Thoracic aorta (tissue), 2 donors: Measurements from ENCODE around the gene MED17. TPM values are rescaled to one million over a fixed set of nuclear protein-coding genes. Genes with fewer than 3 reads are reported as not detected.
A peak's percentile ranks its signal among the peaks of the same experiment; 100 is the strongest.

Experiments
- ATAC-seq: fragments of 150-250 bp; one replicate; pipeline ENCODE4 v1.8.0; 2017; ENCODE audit warnings: low read depth; ENCODE audit not compliant: insufficient number of reproducible peaks, low FRiP score
- DNase-seq: peaks from one replicate; pipeline ENCODE4 v3.0.0-alpha.2; 2020; ENCODE audit warnings: low spot score
- H3K27ac ChIP-seq, 2 donors: fragments of 200-600 bp; sonication (generic); 1 replicate in 1 of 2; 2 replicates in 1 of 2; pipeline ENCODE4 v1.5.1; 2016; ENCODE audit warnings: mild to moderate bottlenecking in 2 of 2, moderate library complexity in 2 of 2
- H3K27me3 ChIP-seq: fragments of 200-600 bp; sonication (generic); replicated peaks from 2 replicates; pipeline ENCODE4 v1.6.0; 2016; ENCODE audit warnings: mild to moderate bottlenecking; ENCODE audit not compliant: insufficient read depth
- H3K36me3 ChIP-seq: fragments of 200-600 bp; sonication (generic); one replicate; pipeline ENCODE4 v1.5.1; 2016
- H3K4me1 ChIP-seq, 2 donors: fragments of 200-600 bp; sonication (generic); 1 replicate in 1 of 2; 2 replicates in 1 of 2; pipeline versions ENCODE4 v1.5.1 to v1.6.0; 2016; ENCODE audit warnings: low read depth in 2 of 2, mild to moderate bottlenecking in 1 of 2; ENCODE audit not compliant: control insufficient read depth in 1 of 2
- H3K4me3 ChIP-seq: fragments of 200-600 bp; sonication (generic); 2 replicates; pipeline ENCODE4 v1.5.1; 2016; ENCODE audit warnings: mild to moderate bottlenecking
- H3K9me3 ChIP-seq: fragments of 200-600 bp; sonication (generic); 2 replicates; pipeline ENCODE4 v1.5.1; 2016
- total RNA-seq, 2 donors: library from RNA; depleted of rRNA; stranded (reverse); fragments of >200 nt; gene quantifications; one replicate each; pipeline versions ENCODE4 v1.1.0 to v1.2.3, GENCODE V29; 2016
- TF ChIP-seq, protein P1 (sequence below): fragments of 200-600 bp; sonication (generic); IDR thresholded peaks from one replicate; pipeline ENCODE4 v1.5.1; 2019; ENCODE audit warnings: antibody characterized with exemption

MED17 gene
- total RNA-seq, 2 donors from 2014 or later: 12.3 to 32.7 TPM

DNA sequence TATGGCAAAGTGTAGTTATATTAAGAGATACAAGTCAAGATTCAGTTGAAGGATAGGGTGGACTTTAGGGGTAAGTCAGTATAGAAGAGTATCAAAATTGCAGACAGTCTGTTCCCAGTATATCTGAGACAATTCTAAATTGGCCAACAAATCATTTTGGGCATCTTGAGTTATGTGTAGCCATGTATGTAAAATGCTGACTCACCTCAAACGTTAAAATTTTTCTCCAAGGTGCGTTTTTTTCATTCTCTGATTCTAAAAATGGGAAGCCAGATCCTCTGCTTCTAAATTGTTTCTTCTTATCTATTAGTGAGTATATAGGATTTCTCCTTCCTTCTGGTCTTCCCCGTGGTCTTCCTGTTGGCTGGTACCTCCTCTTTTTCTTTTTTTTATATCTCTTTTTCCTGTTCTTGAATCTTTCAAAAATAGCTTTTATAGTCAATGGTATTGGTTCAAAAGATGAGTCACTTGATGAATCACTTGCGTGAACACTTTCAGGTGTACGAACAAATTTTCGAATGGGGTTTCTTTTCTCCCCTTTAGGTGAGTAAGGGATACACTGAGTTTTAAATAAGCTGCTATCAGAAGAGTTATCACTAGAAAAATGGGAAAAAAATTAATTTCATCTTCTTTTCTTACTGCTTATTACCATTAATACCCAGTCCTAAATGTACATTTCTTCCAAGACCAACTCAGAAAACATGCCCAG lies 46.0 kb upstream of the MED17 start:
- H3K4me3 ChIP-seq: peak overlapping the region; percentile 82
- no peak for ATAC-seq
- H3K4me1 ChIP-seq: peaks cover 24 to 39% of the 10 kb centered on the region in 2 donors
- H3K27me3 ChIP-seq: no peaks in the 10 kb centered on the region
- DNase-seq: no peak
- TF ChIP-seq, protein P1, sequence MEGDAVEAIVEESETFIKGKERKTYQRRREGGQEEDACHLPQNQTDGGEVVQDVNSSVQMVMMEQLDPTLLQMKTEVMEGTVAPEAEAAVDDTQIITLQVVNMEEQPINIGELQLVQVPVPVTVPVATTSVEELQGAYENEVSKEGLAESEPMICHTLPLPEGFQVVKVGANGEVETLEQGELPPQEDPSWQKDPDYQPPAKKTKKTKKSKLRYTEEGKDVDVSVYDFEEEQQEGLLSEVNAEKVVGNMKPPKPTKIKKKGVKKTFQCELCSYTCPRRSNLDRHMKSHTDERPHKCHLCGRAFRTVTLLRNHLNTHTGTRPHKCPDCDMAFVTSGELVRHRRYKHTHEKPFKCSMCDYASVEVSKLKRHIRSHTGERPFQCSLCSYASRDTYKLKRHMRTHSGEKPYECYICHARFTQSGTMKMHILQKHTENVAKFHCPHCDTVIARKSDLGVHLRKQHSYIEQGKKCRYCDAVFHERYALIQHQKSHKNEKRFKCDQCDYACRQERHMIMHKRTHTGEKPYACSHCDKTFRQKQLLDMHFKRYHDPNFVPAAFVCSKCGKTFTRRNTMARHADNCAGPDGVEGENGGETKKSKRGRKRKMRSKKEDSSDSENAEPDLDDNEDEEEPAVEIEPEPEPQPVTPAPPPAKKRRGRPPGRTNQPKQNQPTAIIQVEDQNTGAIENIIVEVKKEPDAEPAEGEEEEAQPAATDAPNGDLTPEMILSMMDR: no peak
- no peaks in the 10 kb centered on the region for H3K9me3 ChIP-seq
- no peak overlapping the region for H3K27ac ChIP-seq
- H3K36me3 ChIP-seq: peaks cover 31% of the 10 kb centered on the region

DNA sequence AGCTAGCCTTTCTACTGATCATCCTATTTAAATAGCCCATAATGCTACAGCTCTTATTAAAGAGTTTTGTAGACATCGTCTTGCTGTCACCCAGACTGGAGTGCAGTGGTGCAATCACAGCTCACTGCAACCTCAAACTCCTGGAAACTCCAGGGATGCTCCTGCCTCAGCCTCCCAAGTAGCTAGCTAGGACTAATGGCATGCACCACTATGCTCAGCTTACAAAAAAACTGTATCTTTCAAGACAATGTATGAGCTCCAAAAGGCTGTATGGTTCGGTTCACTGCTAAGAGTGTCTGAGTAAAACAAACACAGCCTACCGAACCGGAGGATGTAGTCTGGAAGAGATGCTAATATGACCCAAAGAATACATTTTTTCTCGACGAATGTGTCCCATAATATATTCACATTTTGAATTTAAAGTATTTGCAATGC lies 45.4 kb upstream of the MED17 start:
- no peak overlapping the region for H3K27ac ChIP-seq
- H3K9me3 ChIP-seq: no peaks in the 10 kb centered on the region
- DNase-seq: no peak
- H3K4me1 ChIP-seq: peaks cover 24 to 42% of the 10 kb centered on the region in 2 donors
- TF ChIP-seq, protein P1: no peak
- peak overlapping the region; percentile 82 for H3K4me3 ChIP-seq
- peaks cover 25% of the 10 kb centered on the region for H3K36me3 ChIP-seq
- no peak for ATAC-seq
- H3K27me3 ChIP-seq: no peaks in the 10 kb centered on the region

DNA sequence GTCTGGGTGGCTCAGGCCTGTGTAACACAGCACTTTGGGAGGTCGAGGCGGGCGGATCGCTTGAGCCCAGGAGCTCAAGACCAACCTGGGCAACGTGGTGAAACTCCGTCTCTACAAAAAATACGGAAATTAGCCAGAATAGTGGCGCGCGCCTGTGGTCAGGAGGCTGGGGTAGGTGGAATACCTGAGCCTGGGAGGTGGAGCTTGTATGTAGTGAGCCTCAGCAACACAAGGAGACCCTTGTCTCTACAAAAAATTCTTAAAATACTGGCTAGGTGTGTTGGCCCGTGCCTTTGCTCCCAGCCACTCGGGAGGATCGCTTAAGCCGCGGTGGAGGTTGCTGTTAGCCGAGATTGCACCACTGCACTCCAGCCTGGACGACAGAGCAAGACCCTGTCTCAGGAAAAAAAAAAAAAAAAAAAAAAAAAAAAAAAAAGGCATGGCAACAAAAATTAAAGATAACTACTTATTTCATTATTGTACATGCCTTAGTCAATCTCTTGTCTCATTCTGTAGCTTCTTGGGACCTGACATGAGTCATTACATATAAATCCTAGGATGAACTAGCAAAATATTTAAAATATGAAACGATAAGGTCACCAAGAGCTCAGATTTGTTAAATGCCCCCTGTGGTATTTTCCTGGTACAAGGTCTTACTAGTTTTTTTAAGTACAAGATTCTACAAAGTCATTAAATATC lies 43.9 kb upstream of the MED17 start:
- Histone ChIP-seq H3K4me3 (peak overlapping the region; percentile 82), H3K9me3 (no peaks in the 10 kb centered on the region), H3K27me3 (no peaks in the 10 kb centered on the region), H3K27ac (no peak overlapping the region), H3K36me3 (peaks cover 14% of the 10 kb centered on the region), H3K4me1 (peaks cover 24 to 56% of the 10 kb centered on the region in 2 donors)
- TF ChIP-seq, protein P1: no peak
- DNase-seq: no peak
- ATAC-seq: no peak

DNA sequence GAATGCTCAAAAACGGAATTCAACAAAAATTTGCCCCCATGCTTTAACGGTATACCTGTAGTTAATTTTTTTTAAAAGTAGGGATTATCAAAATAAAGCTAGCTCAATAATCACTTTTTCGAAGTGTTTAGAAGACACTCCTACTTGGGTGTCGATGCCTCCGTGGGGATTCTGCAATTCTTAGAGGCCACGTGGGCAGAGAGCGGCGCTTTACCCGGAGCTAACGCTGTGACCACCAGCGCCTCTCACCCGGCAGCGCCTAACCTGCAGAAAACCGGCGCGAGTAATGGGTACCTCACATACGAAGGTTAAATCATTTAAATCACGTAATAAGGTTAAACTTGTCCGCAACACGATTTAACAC lies 43.4 kb upstream of the MED17 start:
- peak overlapping the region; percentile 82 for H3K4me3 ChIP-seq
- H3K9me3 ChIP-seq: no peaks in the 10 kb centered on the region
- H3K36me3 ChIP-seq: peaks cover 9% of the 10 kb centered on the region
- no peak for ATAC-seq
- no peak for DNase-seq
- no peaks in the 10 kb centered on the region for H3K27me3 ChIP-seq
- peak overlapping the region; percentile 81 to 96 for H3K27ac ChIP-seq
- H3K4me1 ChIP-seq: peaks cover 24 to 61% of the 10 kb centered on the region in 2 donors
- TF ChIP-seq, protein P1: no peak

DNA sequence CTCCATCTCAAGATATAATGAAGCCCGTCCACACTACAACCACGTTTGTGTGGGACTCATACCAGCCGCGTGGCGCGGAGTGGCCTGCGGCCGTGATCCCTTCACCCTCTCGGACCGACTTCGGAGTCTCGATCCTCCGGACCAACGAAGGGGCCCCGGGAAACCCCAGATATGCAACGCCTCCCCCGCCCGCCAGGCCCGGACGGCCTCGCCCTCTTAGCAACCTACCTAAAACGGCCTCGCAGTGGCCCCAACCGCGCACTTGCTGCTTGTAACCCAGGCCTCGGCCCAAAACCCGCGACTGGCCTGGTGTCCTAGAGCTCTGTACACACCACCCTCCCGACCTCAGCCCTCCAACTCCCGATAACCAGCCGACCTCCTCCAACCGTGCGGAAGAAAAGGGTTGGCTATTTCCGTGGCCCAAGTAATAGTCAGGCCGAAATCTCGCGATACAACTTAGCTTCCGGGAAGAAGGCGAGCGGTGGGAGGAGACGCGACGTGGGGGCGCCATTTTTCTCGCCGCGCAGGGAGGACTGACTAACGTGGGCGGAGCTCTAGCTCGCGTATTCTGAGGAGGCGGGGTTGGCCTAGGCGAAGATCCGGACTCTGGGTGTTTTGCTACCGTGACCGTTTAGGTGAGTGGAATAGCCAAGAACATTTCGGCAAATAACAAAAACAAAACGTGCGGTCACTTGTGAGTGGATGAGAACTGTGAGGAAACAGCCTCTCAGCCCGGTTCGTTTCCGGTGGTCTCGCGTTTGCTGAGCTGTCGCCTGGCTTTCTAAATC lies 42.8 kb upstream of the MED17 start, which contains the start of the genes C11orf54 and TAF1D:
Gene C11orf54 (plus strand): TSS at position 579 of the 788 bp plus-strand sequence. CDS start 5,722 bp downstream, outside the sequence.
Gene TAF1D (minus strand): TSS at position 402 of the 788 bp plus-strand sequence. CDS start 2,191 bp downstream, outside the sequence.
- TF ChIP-seq, protein P1: no peak
- Histone ChIP-seq H3K36me3 (peaks cover 5% of the 10 kb centered on the region), H3K4me1 (peaks cover 28 to 67% of the 10 kb centered on the region in 2 donors), H3K27ac (peak within 1 kb of the TSS; percentile 81 to 96), H3K4me3 (peak within 1 kb of the TSS; percentile 82), H3K9me3 (no peaks in the 10 kb centered on the region), H3K27me3 (no peaks in the 10 kb centered on the region)
- DNase-seq (peak; percentile 93), ATAC-seq (peak; percentile 98)
